Karpas-422 (cell line): ENCODE data around the gene TM9SF4. TPM values are rescaled to one million over a fixed set of nuclear protein-coding genes. Genes with fewer than 3 reads are reported as not detected.

ENCODE experiments used
- DNase-seq: peaks from one replicate; pipeline ENCODE4 v3.0.0-alpha.2; 2015
- H2AFZ ChIP-seq: fragments of 200-600 bp; sonication (generic); 2 replicates; pipeline ENCODE4 v1.6.1; 2014; ENCODE audit warnings: antibody characterized with exemption, low read length, mixed read lengths
- H3K27ac ChIP-seq: fragments of 200-600 bp; sonication (generic); 2 replicates; pipeline ENCODE4 v1.5.1; 2014; ENCODE audit warnings: mild to moderate bottlenecking, low read length, moderate library complexity
- H3K27me3 ChIP-seq: fragments of 200-600 bp; sonication (generic); 2 replicates; pipeline ENCODE4 v1.6.1; 2014; ENCODE audit warnings: low read length, mixed read lengths
- H3K36me3 ChIP-seq: fragments of 200-600 bp; sonication (generic); 2 replicates; pipeline ENCODE4 v1.6.1; 2014; ENCODE audit warnings: low read length, mixed read lengths; ENCODE audit not compliant: insufficient read depth
- H3K4me1 ChIP-seq: fragments of 200-600 bp; sonication (generic); 2 replicates; pipeline ENCODE4 v1.6.1; 2014; ENCODE audit warnings: mild to moderate bottlenecking, low read length, mixed read lengths
- H3K4me2 ChIP-seq: fragments of 200-600 bp; sonication (generic); 2 replicates; pipeline ENCODE4 v1.6.1; 2014; ENCODE audit warnings: low read length, low read depth, mild to moderate bottlenecking; ENCODE audit not compliant: poor library complexity, severe bottlenecking
- H3K4me3 ChIP-seq: fragments of 200-600 bp; sonication (generic); 2 replicates; pipeline ENCODE4 v1.5.1; 2014; ENCODE audit warnings: mild to moderate bottlenecking, antibody characterized with exemption, low read length, mixed read lengths
- H3K79me2 ChIP-seq: fragments of 200-600 bp; sonication (generic); 2 replicates; pipeline ENCODE4 v1.6.1; 2014; ENCODE audit warnings: mild to moderate bottlenecking, low read length, mixed read lengths
- H3K9ac ChIP-seq: fragments of 200-600 bp; sonication (generic); 2 replicates; pipeline ENCODE4 v1.6.0; 2014; ENCODE audit warnings: low read length
- H3K9me2 ChIP-seq: fragments of 200-600 bp; sonication (generic), shearing (Covaris generic); replicated peaks from 2 replicates; pipeline ENCODE4 v1.6.0; 2014; ENCODE audit warnings: mild to moderate bottlenecking, low read length, moderate library complexity; ENCODE audit not compliant: insufficient read depth
- H3K9me3 ChIP-seq: fragments of 300-700, 200-600 bp; sonication (generic); 2 replicates; pipeline ENCODE4 v1.6.1; 2014; ENCODE audit warnings: low read length, mixed read lengths
- H4K20me1 ChIP-seq: fragments of 200-600 bp; sonication (generic); 2 replicates; pipeline ENCODE4 v1.6.1; 2014; ENCODE audit warnings: mild to moderate bottlenecking, antibody characterized with exemption, low read length, low read depth; ENCODE audit not compliant: insufficient read depth
- total RNA-seq: library from RNA; depleted of rRNA; stranded (reverse); fragments of >200 nt; shearing (Covaris generic); gene quantifications from 2 replicates; pipeline ENCODE4 v1.2.3, GENCODE V29; 2014; ENCODE audit warnings: low replicate concordance

The TM9SF4 gene
- total RNA-seq, 1 experiment from 2014 or later = 22.5 TPM

DNA sequence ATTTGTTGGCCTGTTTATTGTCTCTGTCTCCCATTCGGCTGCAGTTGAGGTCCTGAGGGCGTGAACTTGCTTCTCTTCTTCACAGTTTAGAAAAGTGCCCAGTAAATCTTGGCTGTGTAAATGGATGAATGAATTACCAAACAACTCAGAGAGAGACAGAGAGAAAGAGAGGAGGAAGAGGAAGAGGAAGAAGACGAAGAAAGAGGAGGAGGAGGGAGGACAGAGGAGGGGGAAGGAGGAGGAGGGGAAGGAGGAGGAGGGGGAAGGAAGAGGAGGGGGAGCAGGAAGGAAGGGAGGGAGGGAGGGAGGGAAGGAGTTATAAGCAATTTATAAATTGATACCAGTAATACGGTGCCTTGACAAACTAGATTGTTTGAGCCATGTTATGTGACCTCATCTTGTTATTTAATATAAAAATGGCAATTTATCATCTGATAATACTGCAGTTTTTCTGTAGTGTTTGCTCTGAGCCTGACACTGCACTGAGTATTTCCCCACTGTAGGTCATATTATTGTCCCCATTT, 38.8 kb upstream of the TM9SF4 start:
- H3K36me3 ChIP-seq = no peaks in the 10 kb centered on the region
- H2AFZ ChIP-seq = no peak overlapping the region
- H3K9me2 ChIP-seq = no peaks in the 10 kb centered on the region
- H3K4me2 ChIP-seq = no peak overlapping the region
- no peak for DNase-seq
- no peak overlapping the region for H3K9ac ChIP-seq
- peaks cover 21% of the 10 kb centered on the region for H3K4me1 ChIP-seq
- no peaks in the 10 kb centered on the region for H3K9me3 ChIP-seq
- no peak overlapping the region for H3K4me3 ChIP-seq
- H3K27me3 ChIP-seq = no peaks in the 10 kb centered on the region
- H3K27ac ChIP-seq = no peak overlapping the region
- no peaks in the 10 kb centered on the region for H3K79me2 ChIP-seq
- H4K20me1 ChIP-seq = no peaks in the 10 kb centered on the region

- no peaks in the 10 kb centered on the region for H3K27me3 ChIP-seq
- DNase-seq = no peak
- H2AFZ ChIP-seq = no peak overlapping the region
- no peak overlapping the region for H3K27ac ChIP-seq
- H3K9ac ChIP-seq = no peak overlapping the region
- no peaks in the 10 kb centered on the region for H3K9me3 ChIP-seq
- H3K79me2 ChIP-seq = no peaks in the 10 kb centered on the region
- no peaks in the 10 kb centered on the region for H3K9me2 ChIP-seq
- no peak overlapping the region for H3K4me3 ChIP-seq
- H4K20me1 ChIP-seq = no peaks in the 10 kb centered on the region
- peaks cover 21% of the 10 kb centered on the region for H3K4me1 ChIP-seq
- H3K36me3 ChIP-seq = no peaks in the 10 kb centered on the region
- H3K4me2 ChIP-seq = no peak overlapping the region
These were observed 37.9 kb upstream of the TM9SF4 start for GRCh38 chr20:32071395-32072167.

DNA sequence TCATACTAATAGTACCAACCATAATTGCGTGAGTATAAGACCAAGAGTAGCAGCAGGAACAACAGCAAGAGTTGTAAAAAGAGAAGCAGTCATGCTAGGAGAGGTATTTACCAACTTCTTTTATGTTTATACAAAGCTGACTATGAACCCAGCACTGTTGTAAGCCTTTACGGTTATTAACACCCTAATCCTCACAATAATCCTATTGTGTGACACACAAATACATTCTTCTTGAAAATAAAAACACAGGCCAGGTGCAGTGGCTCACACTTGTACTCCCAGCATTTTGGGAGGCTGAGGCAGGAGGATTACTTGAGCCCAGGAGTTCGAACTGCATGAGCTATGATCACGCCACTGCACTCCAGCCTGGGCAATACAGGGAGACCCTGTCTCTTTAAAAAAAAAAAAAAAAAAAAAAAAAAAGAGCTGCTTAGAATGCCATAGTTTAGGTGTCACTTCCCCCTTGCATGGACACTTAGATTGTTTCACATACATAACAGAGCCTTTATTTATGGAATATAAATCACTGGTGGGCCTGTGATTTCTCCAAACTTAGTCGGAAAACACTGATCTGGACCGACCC, 37.3 kb upstream of the TM9SF4 start:
- no peaks in the 10 kb centered on the region for H3K27me3 ChIP-seq
- H3K9me3 ChIP-seq = no peaks in the 10 kb centered on the region
- H3K9ac ChIP-seq = no peak overlapping the region
- no peaks in the 10 kb centered on the region for H4K20me1 ChIP-seq
- H3K36me3 ChIP-seq = no peaks in the 10 kb centered on the region
- no peak for DNase-seq
- H3K4me3 ChIP-seq = no peak overlapping the region
- H3K4me1 ChIP-seq = peaks cover 16% of the 10 kb centered on the region
- H3K79me2 ChIP-seq = no peaks in the 10 kb centered on the region
- H3K9me2 ChIP-seq = no peaks in the 10 kb centered on the region
- no peak overlapping the region for H3K27ac ChIP-seq
- H3K4me2 ChIP-seq = no peak overlapping the region
- H2AFZ ChIP-seq = no peak overlapping the region

DNA sequence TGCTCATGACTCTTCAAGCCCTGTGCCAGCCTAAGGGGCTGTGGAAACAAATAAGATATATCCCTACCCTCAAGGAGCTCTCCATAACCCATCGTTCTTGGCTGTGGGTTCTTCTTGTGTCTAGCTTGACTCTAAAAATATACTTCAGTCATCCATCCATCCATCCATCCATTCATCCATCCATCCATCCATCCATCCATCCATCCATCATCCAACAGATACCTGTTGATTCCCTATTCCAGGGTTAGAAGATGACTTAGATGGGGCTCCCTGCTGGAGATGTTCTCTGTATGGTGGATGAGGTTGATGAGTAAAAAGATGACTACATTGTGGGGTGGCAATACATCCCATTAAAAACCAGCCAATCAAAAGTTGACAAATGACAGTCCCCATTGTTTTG, 34.0 kb upstream of the TM9SF4 start:
- H3K9ac ChIP-seq = no peak overlapping the region
- H3K4me1 ChIP-seq = no peaks in the 10 kb centered on the region; the same call in 1 of the 2 replicates
- no peaks in the 10 kb centered on the region for H3K79me2 ChIP-seq

DNA sequence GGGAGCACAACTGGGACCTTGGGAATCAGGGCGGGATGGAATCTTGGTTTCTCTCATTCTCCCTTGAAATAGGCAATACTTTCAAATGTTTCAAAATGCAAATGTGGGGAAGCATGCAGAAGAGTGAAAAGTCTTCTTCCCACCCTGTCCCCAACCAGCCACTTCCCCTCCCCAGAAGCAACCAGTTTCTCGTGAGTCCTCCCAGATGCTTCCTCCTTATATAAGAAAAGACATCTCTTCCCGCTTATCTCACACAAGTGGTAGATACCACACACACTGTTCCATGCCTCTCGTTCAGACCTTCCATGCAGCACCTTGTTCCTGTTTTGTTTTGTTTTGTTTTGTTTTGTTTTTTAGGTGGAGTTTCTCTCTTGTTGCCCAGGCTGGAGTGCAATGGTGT, 32.3 kb upstream of the TM9SF4 start:
- H3K27me3 ChIP-seq = no peaks in the 10 kb centered on the region
- H3K4me2 ChIP-seq = no peak overlapping the region
- H3K79me2 ChIP-seq = no peaks in the 10 kb centered on the region
- no peak overlapping the region for H3K4me3 ChIP-seq
- no peak overlapping the region for H2AFZ ChIP-seq
- H3K4me1 ChIP-seq = no peaks in the 10 kb centered on the region
- no peaks in the 10 kb centered on the region for H3K9me3 ChIP-seq
- H3K36me3 ChIP-seq = no peaks in the 10 kb centered on the region
- no peak for DNase-seq
- H4K20me1 ChIP-seq = no peaks in the 10 kb centered on the region
- no peak overlapping the region for H3K27ac ChIP-seq
- no peaks in the 10 kb centered on the region for H3K9me2 ChIP-seq
- no peak overlapping the region for H3K9ac ChIP-seq

More for the DNA sequence above, 34.0 kb upstream of the TM9SF4 start:
- no peak for DNase-seq
- no peaks in the 10 kb centered on the region for H3K9me3 ChIP-seq
- H3K4me2 ChIP-seq = no peak overlapping the region
- H3K9me2 ChIP-seq = no peaks in the 10 kb centered on the region
- H2AFZ ChIP-seq = no peak overlapping the region
- no peaks in the 10 kb centered on the region for H3K36me3 ChIP-seq
- H3K27me3 ChIP-seq = no peaks in the 10 kb centered on the region
- no peak overlapping the region for H3K4me3 ChIP-seq
- H3K27ac ChIP-seq = no peak overlapping the region
- H4K20me1 ChIP-seq = no peaks in the 10 kb centered on the region

GRCh38 chr20:32078322-32078721, 31.2 kb upstream of the TM9SF4 start:
- no peak for DNase-seq
- Histone ChIP-seq H4K20me1 (no peaks in the 10 kb centered on the region), H3K9me3 (no peaks in the 10 kb centered on the region), H3K4me1 (no peaks in the 10 kb centered on the region), H3K9ac (no peak overlapping the region), H3K27me3 (no peaks in the 10 kb centered on the region), H3K4me3 (no peak overlapping the region), H3K9me2 (no peaks in the 10 kb centered on the region), H3K27ac (no peak overlapping the region), H3K79me2 (no peaks in the 10 kb centered on the region), H3K36me3 (no peaks in the 10 kb centered on the region), H2AFZ (no peak overlapping the region), H3K4me2 (no peak overlapping the region)

DNA sequence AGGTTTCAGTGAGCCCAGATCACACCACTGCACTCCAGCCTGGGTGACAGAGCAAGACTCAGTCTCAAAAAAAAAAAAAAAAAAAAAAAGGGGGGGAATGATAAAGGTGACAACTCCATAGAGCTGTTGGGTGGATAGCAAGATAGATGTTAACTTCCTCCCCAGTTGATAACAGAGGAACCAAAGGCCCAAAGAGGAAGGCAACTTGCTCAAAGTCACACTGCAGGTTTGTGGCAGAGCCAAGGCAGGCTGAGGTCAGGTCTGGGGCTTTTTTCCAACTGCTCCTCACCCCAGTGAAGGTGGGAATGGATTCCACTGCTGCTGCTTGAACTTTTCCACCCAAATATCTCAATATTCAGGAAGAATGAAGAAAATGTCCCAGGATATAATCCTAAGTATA, 30.7 kb upstream of the TM9SF4 start:
- H4K20me1 ChIP-seq = no peaks in the 10 kb centered on the region

GRCh38 chr20:32079655-32080109, 29.8 kb upstream of the TM9SF4 start:
- Histone ChIP-seq H3K9me2 (no peaks in the 10 kb centered on the region), H3K4me2 (no peak overlapping the region), H3K9me3 (no peaks in the 10 kb centered on the region), H3K9ac (no peak overlapping the region), H3K27me3 (no peaks in the 10 kb centered on the region), H2AFZ (no peak overlapping the region), H3K36me3 (no peaks in the 10 kb centered on the region), H3K27ac (no peak overlapping the region), H3K4me3 (no peak overlapping the region), H4K20me1 (no peaks in the 10 kb centered on the region), H3K79me2 (no peaks in the 10 kb centered on the region), H3K4me1 (no peaks in the 10 kb centered on the region)
- no peak for DNase-seq

More for the DNA sequence above, 30.7 kb upstream of the TM9SF4 start:
- Histone ChIP-seq H3K9me2 (no peaks in the 10 kb centered on the region), H3K4me2 (no peak overlapping the region), H3K9ac (no peak overlapping the region), H3K36me3 (no peaks in the 10 kb centered on the region), H3K4me3 (no peak overlapping the region), H3K27me3 (no peaks in the 10 kb centered on the region), H3K4me1 (no peaks in the 10 kb centered on the region), H2AFZ (no peak overlapping the region), H3K9me3 (no peaks in the 10 kb centered on the region), H3K79me2 (no peaks in the 10 kb centered on the region), H3K27ac (no peak overlapping the region)
- DNase-seq = no peak
